PFSK-1 (cell line): ENCODE measurements around the gene TMC3.

ENCODE experiments used
- FOXP2 ChIP-seq: optimal IDR thresholded peaks from 2 replicates; pipeline ENCODE3; 2011; ENCODE audit warnings: borderline replicate concordance, control low read depth, inconsistent platforms; ENCODE audit not compliant: insufficient read depth; ENCODE audit errors: extremely low read length, extremely low read depth
- POLR2AphosphoS5 ChIP-seq: IDR thresholded peaks from 2 replicates; pipeline ENCODE4 v1.6.1; 2012; ENCODE audit warnings: low read depth, mild to moderate bottlenecking, control low read depth, low read length, moderate library complexity
- REST ChIP-seq, 2 experiments: IDR thresholded peaks; 2 replicates each; pipeline versions ENCODE4 v1.6.1 to v1.8.0; 2011 to 2012; ENCODE audit warnings: low read depth in 2 of 2, low read length in 2 of 2, control low read depth in 1 of 2, inconsistent platforms in 1 of 2, mild to moderate bottlenecking in 1 of 2, moderate library complexity in 1 of 2; ENCODE audit not compliant: insufficient read depth in 1 of 2
- SIN3A ChIP-seq: IDR thresholded peaks from 2 replicates; pipeline ENCODE4 v1.6.1; 2012; ENCODE audit warnings: mild to moderate bottlenecking, low read length, moderate library complexity, borderline replicate concordance; ENCODE audit not compliant: insufficient read depth
- TAF1 ChIP-seq: IDR thresholded peaks from 2 replicates; pipeline ENCODE4 v1.6.1; 2012; ENCODE audit warnings: low read length, control low read depth, borderline replicate concordance; ENCODE audit not compliant: insufficient read depth

Gene TMC3

GRCh38 chr15:81377871-81378270 is 3.9 kb upstream of the TMC3 start:
- TF ChIP-seq FOXP2 = no peak
- TF ChIP-seq SIN3A = no peak
- no peak for TF ChIP-seq POLR2AphosphoS5
- no peak for TF ChIP-seq TAF1
- no peak for TF ChIP-seq REST (IDR thresholded peaks at IDR 0.05; ENCODE audit: insufficient read depth in 1 of 2, low read depth in 2 of 2, low read length in 2 of 2)

GRCh38 chr15:81376231-81376630 is 2.2 kb upstream of the TMC3 start:
- TF ChIP-seq TAF1 = no peak
- no peak for TF ChIP-seq POLR2AphosphoS5

GRCh38 chr15:81375461-81375860 is 1.4 kb upstream of the TMC3 start:
- no peak for TF ChIP-seq FOXP2
- no peak for TF ChIP-seq REST (IDR thresholded peaks at IDR 0.05; ENCODE audit: insufficient read depth in 1 of 2, low read depth in 2 of 2, low read length in 2 of 2)
- no peak for TF ChIP-seq TAF1
- TF ChIP-seq POLR2AphosphoS5 = no peak
- no peak for TF ChIP-seq SIN3A

- TF ChIP-seq SIN3A = no peak
- no peak for TF ChIP-seq TAF1
- TF ChIP-seq REST (IDR thresholded peaks at IDR 0.05; ENCODE audit: insufficient read depth in 1 of 2, low read depth in 2 of 2, low read length in 2 of 2) = no peak
Observed at GRCh38 chr15:81373176-81373575, 837 bp downstream of the TMC3 start.

GRCh38 chr15:81372575-81372974 is 1.4 kb downstream of the TMC3 start:
- TF ChIP-seq REST (IDR thresholded peaks at IDR 0.05; ENCODE audit: insufficient read depth in 1 of 2, low read depth in 2 of 2, low read length in 2 of 2) (no peak), POLR2AphosphoS5 (no peak), FOXP2 (no peak), TAF1 (no peak), SIN3A (no peak)
